NCI-H1930 (cell line): ENCODE measurements around the gene DDOST.
"Not testable (repeated sequence)": the region's sequence is repeated elsewhere in the genome, so short reads cannot be mapped to it uniquely, and the experiment has no call there.

Experiments
- DNase-seq, 2 experiments: peaks; one replicate each; lab custom pipeline; 2025; lab: John Stamatoyannopoulos, UW

Gene DDOST

GRCh38 chr1:20624709-20625108, 36.5 kb downstream of the DDOST start:
- no peak for DNase-seq

- DNase-seq: no peak
These were observed 40.2 kb downstream of the DDOST start for GRCh38 chr1:20621012-20621411.

- no peak for DNase-seq
These were observed 41.2 kb downstream of the DDOST start for GRCh38 chr1:20619999-20620398.

GRCh38 chr1:20618550-20618949, 42.6 kb downstream of the DDOST start:
- DNase-seq: no peak

GRCh38 chr1:20616847-20617487, 44.2 kb downstream of the DDOST start:
- DNase-seq: no peak

GRCh38 chr1:20615946-20616846, 45.0 kb downstream of the DDOST start:
- no peak for DNase-seq

- no peak for DNase-seq
These were observed 47.0 kb downstream of the DDOST start for GRCh38 chr1:20614131-20614579.

- no peak for DNase-seq
These were observed 48.9 kb downstream of the DDOST start for GRCh38 chr1:20612221-20612746.

GRCh38 chr1:20611652-20612051, 49.5 kb downstream of the DDOST start:
- no peak for DNase-seq

- DNase-seq: no peak
These were observed 50.2 kb downstream of the DDOST start for GRCh38 chr1:20610970-20611369.

GRCh38 chr1:20609541-20609940, 51.6 kb downstream of the DDOST start:
- DNase-seq: no peak

- DNase-seq: not testable (repeated sequence)
These were observed 54.2 kb downstream of the DDOST start for GRCh38 chr1:20606801-20607570.

- DNase-seq: no peak
These were observed 56.5 kb downstream of the DDOST start for GRCh38 chr1:20604678-20605077.

- no peak for DNase-seq
These were observed 57.4 kb downstream of the DDOST start for GRCh38 chr1:20603504-20604464.

GRCh38 chr1:20602851-20603450, 58.2 kb downstream of the DDOST start:
- no peak for DNase-seq
